Measurements from ENCODE around the gene SLC12A9. TPM values are rescaled to one million over a fixed set of nuclear protein-coding genes. Genes with fewer than 3 reads are reported as not detected.
A peak's percentile ranks its signal among the peaks of the same experiment; 100 is the strongest.

Gene SLC12A9
- total and polyA plus RNA-seq, 11 donors, result 4.6 to 23.6 (median 7.0) TPM

DNA sequence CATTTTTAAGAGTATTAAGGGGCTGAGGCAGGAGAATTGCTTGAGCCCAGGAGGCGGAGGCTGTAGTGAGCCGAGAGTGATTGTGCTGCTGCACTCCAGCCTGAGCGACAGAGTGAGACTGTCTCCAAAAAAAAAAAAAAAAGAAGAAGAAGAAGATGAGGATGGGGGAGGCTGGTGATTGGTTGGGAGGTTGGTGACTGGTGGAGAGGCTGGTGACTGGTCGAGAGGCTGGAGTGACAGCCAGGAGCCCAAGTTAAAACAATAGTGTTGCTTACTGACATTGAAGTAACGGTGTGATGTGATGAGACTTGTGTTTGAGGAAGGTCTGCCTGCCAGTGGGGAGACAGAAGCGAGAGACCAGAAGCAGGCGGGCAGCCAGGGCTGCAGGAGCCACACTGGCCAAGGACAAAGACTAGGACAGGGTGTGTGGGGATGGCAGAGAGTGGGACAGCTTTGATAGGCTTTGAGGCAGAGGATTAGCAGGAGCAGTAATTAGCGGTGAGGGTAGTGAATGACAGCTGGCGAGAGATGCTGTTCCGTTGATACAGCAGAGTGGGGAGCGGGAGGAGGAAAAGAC, 27.3 kb downstream of the SLC12A9 start:
- Histone ChIP-seq H3K36me3 (peaks cover 3 to 81% (median 71%) of the 10 kb centered on the region in 9 donors), H3K27me3 (no peaks in the 10 kb centered on the region), H3K9me3 (no peaks in the 10 kb centered on the region), H3K4me3 (no peak overlapping the region), H3K4me1 (peaks cover 3 to 48% (median 33%) of the 10 kb centered on the region in 12 donors), H3K27ac (peak overlapping the region in 4 of 12 donors; percentile 5 to 55 (median 32))
- no peak for TF ChIP-seq POLR2A (IDR thresholded peaks at IDR 0.05)
- TF ChIP-seq, protein P1, sequence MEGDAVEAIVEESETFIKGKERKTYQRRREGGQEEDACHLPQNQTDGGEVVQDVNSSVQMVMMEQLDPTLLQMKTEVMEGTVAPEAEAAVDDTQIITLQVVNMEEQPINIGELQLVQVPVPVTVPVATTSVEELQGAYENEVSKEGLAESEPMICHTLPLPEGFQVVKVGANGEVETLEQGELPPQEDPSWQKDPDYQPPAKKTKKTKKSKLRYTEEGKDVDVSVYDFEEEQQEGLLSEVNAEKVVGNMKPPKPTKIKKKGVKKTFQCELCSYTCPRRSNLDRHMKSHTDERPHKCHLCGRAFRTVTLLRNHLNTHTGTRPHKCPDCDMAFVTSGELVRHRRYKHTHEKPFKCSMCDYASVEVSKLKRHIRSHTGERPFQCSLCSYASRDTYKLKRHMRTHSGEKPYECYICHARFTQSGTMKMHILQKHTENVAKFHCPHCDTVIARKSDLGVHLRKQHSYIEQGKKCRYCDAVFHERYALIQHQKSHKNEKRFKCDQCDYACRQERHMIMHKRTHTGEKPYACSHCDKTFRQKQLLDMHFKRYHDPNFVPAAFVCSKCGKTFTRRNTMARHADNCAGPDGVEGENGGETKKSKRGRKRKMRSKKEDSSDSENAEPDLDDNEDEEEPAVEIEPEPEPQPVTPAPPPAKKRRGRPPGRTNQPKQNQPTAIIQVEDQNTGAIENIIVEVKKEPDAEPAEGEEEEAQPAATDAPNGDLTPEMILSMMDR (IDR thresholded peaks at IDR 0.05), result no peak
- peak; percentile 48 to 68 (median 64) for ATAC-seq
- DNase-seq, result peak in 1 of 5 donors; percentile 71
- WGBS, 4 donors, result 57 to 72% (median 64%) methylated on average over 11 of the region's 11 CpGs
- intact Hi-C loops (cut with DNase I), result loop anchor here in 1 of 10 donors (10.0 kb wide), 1 partner anchor 365 kb away; the partner anchor contains the start of gene FIS1

DNA sequence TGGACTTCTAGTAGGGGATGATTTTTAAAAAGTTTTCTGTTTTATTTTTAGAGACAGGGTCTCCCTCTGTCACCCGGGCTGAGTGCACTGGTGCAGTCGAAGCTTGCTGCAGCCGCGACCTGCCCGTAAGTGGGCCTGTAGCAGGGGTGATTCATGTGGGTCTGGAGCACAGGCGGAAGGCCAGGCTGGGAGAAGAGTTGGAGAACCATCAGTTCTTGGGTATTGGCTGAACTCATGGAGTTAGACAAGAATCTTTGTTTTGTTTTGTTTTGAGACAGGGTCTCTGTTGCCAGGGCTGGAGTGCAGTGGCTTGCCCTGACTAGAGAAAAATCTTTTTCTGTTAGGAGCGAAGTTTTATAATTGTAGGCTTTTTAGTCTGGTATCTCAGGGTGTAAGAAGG, 28.1 kb downstream of the SLC12A9 start:
- H3K4me1 ChIP-seq, result peaks cover 3 to 45% (median 31%) of the 10 kb centered on the region in 12 donors
- peaks cover 3 to 90% (median 80%) of the 10 kb centered on the region in 9 donors for H3K36me3 ChIP-seq
- DNase-seq, result no peak

GRCh38 chr7:100881136-100881535, 28.6 kb downstream of the SLC12A9 start:
- no peak for TF ChIP-seq POLR2A (IDR thresholded peaks at IDR 0.05)
- TF ChIP-seq, protein P1 (IDR thresholded peaks at IDR 0.05), result no peak
- 95 to 99% (median 97%) methylated on average over 20 of the region's 20 CpGs for WGBS, 4 donors
- Histone ChIP-seq H3K4me3 (no peak overlapping the region), H3K27ac (no peak overlapping the region), H3K36me3 (peaks cover 3 to 95% (median 85%) of the 10 kb centered on the region in 9 donors), H3K27me3 (no peaks in the 10 kb centered on the region), H3K4me1 (peaks cover 0 to 45% (median 26%) of the 10 kb centered on the region in 12 donors), H3K9me3 (no peaks in the 10 kb centered on the region)
- intact Hi-C loops (cut with DNase I), result loop anchor here in 1 of 10 donors (10.0 kb wide), 1 partner anchor 364 kb away; the partner anchor contains the start of gene FIS1
- ATAC-seq (no peak), DNase-seq (no peak)

More for the DNA sequence above, 28.1 kb downstream of the SLC12A9 start:
- TF ChIP-seq POLR2A (IDR thresholded peaks at IDR 0.05), result no peak
- TF ChIP-seq, protein P1 (IDR thresholded peaks at IDR 0.05), result no peak
- 88 to 95% (median 90%) methylated on average over 7 of the region's 7 CpGs for WGBS, 4 donors
- Histone ChIP-seq H3K4me3 (no peak overlapping the region), H3K9me3 (no peaks in the 10 kb centered on the region), H3K27ac (no peak overlapping the region), H3K27me3 (no peaks in the 10 kb centered on the region)
- no peak for ATAC-seq
- intact Hi-C loops (cut with DNase I), result loop anchor here in 1 of 10 donors (10.0 kb wide), 1 partner anchor 364 kb away; the partner anchor contains the start of gene FIS1

DNA sequence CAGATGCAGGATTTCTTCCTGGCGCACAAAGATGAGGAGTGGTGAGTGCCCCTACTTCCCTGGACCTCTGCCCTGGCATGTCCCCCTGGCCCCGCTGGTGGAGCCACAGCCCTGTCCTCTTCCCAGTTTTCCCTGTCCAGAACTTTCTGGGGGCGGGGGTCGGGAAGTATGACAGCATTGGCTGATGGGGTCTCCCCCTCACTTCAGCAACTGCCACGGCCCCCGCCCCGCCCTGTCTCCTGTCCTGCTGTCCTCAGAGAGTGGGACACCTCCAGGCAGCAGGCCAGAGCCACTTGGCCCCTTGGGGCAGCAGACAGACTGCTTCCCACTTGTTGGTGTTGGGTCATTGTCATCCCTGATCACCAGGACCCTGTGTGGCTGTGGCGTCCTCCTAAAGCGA, 29.7 kb downstream of the SLC12A9 start:
- Histone ChIP-seq H3K4me1 (peaks cover 0 to 45% (median 16%) of the 10 kb centered on the region in 12 donors), H3K27ac (no peak overlapping the region), H3K27me3 (no peaks in the 10 kb centered on the region), H3K36me3 (peaks cover 5 to 99% (median 85%) of the 10 kb centered on the region in 9 donors), H3K9me3 (no peaks in the 10 kb centered on the region), H3K4me3 (no peak overlapping the region)
- 91 to 95% (median 92%) methylated on average over 9 of the region's 9 CpGs for WGBS, 4 donors
- DNase-seq, result no peak
- intact Hi-C loops (cut with DNase I), result loop anchor here in 1 of 10 donors (10.0 kb wide), 1 partner anchor 363 kb away; the partner anchor contains the start of gene FIS1
- ATAC-seq, result no peak
- TF ChIP-seq, protein P1 (IDR thresholded peaks at IDR 0.05), result no peak
- no peak for TF ChIP-seq POLR2A (IDR thresholded peaks at IDR 0.05)
